Transverse colon (tissue), 4 donors: Measurements from ENCODE around the gene UTRN. TPM values are rescaled to one million over a fixed set of nuclear protein-coding genes. Genes with fewer than 3 reads are reported as not detected.
A peak's percentile ranks its signal among the peaks of the same experiment; 100 is the strongest.

Experiments used
- DNase-seq: peaks from one replicate; pipeline ENCODE4 v3.0.0-alpha.2; 2019
- H3K27ac ChIP-seq, 4 donors: fragments of 200-600 bp; sonication (generic); 2 replicates each; pipeline ENCODE4 v1.5.1; 2016 to 2018; ENCODE audit warnings: inconsistent platforms in 4 of 4
- H3K27me3 ChIP-seq: fragments of 200-600 bp; sonication (generic); 2 replicates; pipeline ENCODE4 v1.5.1; 2017; ENCODE audit warnings: inconsistent platforms
- H3K36me3 ChIP-seq, 4 donors: fragments of 200-600 bp; sonication (generic); 2 replicates each; pipeline ENCODE4 v1.5.1; 2017 to 2019; ENCODE audit warnings: inconsistent platforms in 4 of 4
- H3K4me1 ChIP-seq, 4 donors: fragments of 200-600 bp; sonication (generic); 2 replicates each; pipeline ENCODE4 v1.5.1; 2017 to 2020; ENCODE audit warnings: inconsistent platforms in 4 of 4
- H3K4me3 ChIP-seq, 4 donors: fragments of 200-600 bp; sonication (generic); 1 replicate in 1 of 4; 2 replicates in 3 of 4; pipeline versions ENCODE4 v1.5.1 to v1.6.1; 2017 to 2019; ENCODE audit warnings: inconsistent platforms in 4 of 4
- H3K9me3 ChIP-seq, 2 donors: fragments of 200-600 bp; sonication (generic); 2 replicates each; pipeline ENCODE4 v1.5.1; 2017 to 2019; ENCODE audit warnings: inconsistent platforms in 2 of 2
- EP300 ChIP-seq: sonication (generic); formaldehyde crosslinking; IDR thresholded peaks from one replicate; pipeline ENCODE4 v1.6.1; 2017; ENCODE audit warnings: antibody characterized with exemption, low read depth
- POLR2A ChIP-seq: fragments of 450-650 bp; IDR thresholded peaks from one replicate; pipeline ENCODE4 v1.6.1; 2016; ENCODE audit warnings: antibody characterized with exemption, mild to moderate bottlenecking, moderate library complexity
- POLR2AphosphoS5 ChIP-seq, 3 donors: sonication (generic); formaldehyde crosslinking; IDR thresholded peaks; one replicate each; pipeline ENCODE4 v1.6.1; 2016; ENCODE audit warnings: antibody characterized with exemption in 3 of 3
- WGBS, 2 donors: methylation state at CpG; one replicate each; pipeline ENCODE4 v1.1.5; 2018; ENCODE audit warnings: low coverage in 1 of 2; 5-methylcytosine and 5-hydroxymethylcytosine counted together
- in situ Hi-C, 4 donors: fragments of 200-750 bp; cut with MboI; loops; one replicate each; pipeline versions ENCODE4 v1.15.0 to v1.15.1; 2017; ENCODE audit warnings: low sequenced_read_pairs in 3 of 4, low pct_ligation_motif_present in 1 of 4, low pct_unique_long_range_greater_than_20kb in 1 of 4
- intact Hi-C: fragments of 100-400 bp; cut with DNase I; formaldehyde crosslinking; loops from one replicate; pipeline ENCODE4 v1.15.1; 2023; ENCODE audit warnings: low total_unique reads
- total RNA-seq, 4 donors: library from RNA; depleted of rRNA; stranded (reverse); fragments of >200 nt; gene quantifications; one replicate each; pipeline ENCODE4 v1.1.0, GENCODE V29; 2016
- TF ChIP-seq, protein P1 (sequence below), 5 experiments: fragments of 200-600 bp in 3 of 5; fragments of 450-650 bp in 2 of 5; sonication (generic) in 3 of 5; IDR thresholded peaks; 1 replicate in 2 of 5; 2 replicates in 3 of 5; pipeline ENCODE4 v1.5.1; 2016 to 2017; ENCODE audit warnings: antibody characterized with exemption in 5 of 5, inconsistent platforms in 3 of 5, mild to moderate bottlenecking in 2 of 5, moderate library complexity in 1 of 5

Gene UTRN
- total RNA-seq, 4 donors from 2014 or later = 42.3 to 134 (median 94.1) TPM

DNA sequence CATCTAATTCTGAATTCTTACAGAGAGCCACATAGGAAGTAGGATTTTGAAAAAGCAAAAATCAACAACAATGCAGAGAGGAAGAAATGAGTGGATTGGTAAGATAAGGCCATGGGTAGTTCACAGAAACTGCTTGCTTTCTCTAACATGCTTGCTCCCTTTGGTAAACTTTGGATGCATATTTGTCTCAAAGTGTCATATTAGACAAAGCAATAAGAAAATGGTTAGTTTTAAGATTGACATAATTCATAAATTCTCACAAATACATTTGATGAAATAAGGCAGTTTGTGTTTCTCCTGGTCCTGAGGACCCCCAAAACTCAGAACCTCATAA is 31.7 kb downstream of the UTRN start:
- H3K4me1 ChIP-seq = peaks cover 0 to 46% (median 19%) of the 10 kb centered on the region in 4 donors
- intact Hi-C loops (no loop called here), in situ Hi-C loops (no loop called here)
- TF ChIP-seq, protein P1, sequence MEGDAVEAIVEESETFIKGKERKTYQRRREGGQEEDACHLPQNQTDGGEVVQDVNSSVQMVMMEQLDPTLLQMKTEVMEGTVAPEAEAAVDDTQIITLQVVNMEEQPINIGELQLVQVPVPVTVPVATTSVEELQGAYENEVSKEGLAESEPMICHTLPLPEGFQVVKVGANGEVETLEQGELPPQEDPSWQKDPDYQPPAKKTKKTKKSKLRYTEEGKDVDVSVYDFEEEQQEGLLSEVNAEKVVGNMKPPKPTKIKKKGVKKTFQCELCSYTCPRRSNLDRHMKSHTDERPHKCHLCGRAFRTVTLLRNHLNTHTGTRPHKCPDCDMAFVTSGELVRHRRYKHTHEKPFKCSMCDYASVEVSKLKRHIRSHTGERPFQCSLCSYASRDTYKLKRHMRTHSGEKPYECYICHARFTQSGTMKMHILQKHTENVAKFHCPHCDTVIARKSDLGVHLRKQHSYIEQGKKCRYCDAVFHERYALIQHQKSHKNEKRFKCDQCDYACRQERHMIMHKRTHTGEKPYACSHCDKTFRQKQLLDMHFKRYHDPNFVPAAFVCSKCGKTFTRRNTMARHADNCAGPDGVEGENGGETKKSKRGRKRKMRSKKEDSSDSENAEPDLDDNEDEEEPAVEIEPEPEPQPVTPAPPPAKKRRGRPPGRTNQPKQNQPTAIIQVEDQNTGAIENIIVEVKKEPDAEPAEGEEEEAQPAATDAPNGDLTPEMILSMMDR (IDR thresholded peaks at IDR 0.05) = no peak
- TF ChIP-seq POLR2A = no peak
- no peak for TF ChIP-seq POLR2AphosphoS5 (IDR thresholded peaks at IDR 0.05)
- TF ChIP-seq EP300 = no peak
- peak overlapping the region in 1 of 4 donors; percentile 29 for H3K27ac ChIP-seq
- no peak overlapping the region for H3K4me3 ChIP-seq
- H3K27me3 ChIP-seq = no peaks in the 10 kb centered on the region
- no peaks in the 10 kb centered on the region for H3K36me3 ChIP-seq
- DNase-seq = no peak
- no peaks in the 10 kb centered on the region for H3K9me3 ChIP-seq

DNA sequence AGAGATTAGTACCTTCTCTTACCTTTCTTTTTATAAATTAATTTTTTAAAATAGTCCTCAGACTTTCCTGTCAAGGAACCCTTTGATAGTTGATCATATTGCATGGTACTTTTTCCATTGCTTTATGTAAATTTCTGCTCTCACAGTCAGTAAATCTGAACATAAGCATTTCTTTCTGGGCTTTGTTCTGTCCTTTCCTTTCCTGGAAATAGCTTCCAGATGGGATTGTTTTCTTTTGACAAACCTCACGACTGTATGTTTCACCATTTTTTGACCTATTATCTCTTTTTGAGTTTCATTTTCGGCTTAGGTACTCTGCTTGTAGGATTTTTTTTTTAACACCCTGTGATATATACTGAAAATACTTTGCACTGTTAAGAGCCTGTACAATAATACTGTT is 32.6 kb downstream of the UTRN start:
- Histone ChIP-seq H3K4me1 (peaks cover 0 to 49% (median 19%) of the 10 kb centered on the region in 4 donors), H3K4me3 (no peak overlapping the region), H3K36me3 (no peaks in the 10 kb centered on the region), H3K9me3 (no peaks in the 10 kb centered on the region), H3K27ac (peak overlapping the region in 1 of 4 donors; percentile 7), H3K27me3 (no peaks in the 10 kb centered on the region)
- in situ Hi-C loops = no loop called here
- 58 to 75% methylated on average over 2 of the region's 2 CpGs for WGBS, 2 donors
- intact Hi-C loops = no loop called here
- no peak for DNase-seq
- TF ChIP-seq EP300 = no peak
- TF ChIP-seq POLR2AphosphoS5 (IDR thresholded peaks at IDR 0.05) = no peak
- no peak for TF ChIP-seq POLR2A
- TF ChIP-seq, protein P1 (IDR thresholded peaks at IDR 0.05) = no peak

DNA sequence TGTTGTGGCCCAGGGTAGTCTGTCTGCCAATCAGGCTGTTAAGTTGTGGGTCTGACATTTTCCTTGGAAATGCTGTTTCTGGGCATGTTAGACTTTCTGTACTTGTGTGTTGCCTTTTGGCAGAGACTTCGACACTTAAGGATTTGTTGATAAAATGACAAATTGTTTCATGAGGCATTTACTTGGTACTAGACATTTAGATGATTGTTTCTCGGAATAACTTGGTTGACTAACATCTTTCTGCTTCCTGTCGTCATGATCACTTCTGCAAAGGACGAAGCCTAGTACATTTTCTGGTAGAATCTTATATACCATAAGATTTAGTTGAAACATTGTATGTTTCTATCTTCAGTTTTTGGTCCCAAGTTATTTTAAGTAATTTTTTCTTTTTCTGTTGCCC is 34.1 kb downstream of the UTRN start:
- no peak overlapping the region for H3K27ac ChIP-seq

DNA sequence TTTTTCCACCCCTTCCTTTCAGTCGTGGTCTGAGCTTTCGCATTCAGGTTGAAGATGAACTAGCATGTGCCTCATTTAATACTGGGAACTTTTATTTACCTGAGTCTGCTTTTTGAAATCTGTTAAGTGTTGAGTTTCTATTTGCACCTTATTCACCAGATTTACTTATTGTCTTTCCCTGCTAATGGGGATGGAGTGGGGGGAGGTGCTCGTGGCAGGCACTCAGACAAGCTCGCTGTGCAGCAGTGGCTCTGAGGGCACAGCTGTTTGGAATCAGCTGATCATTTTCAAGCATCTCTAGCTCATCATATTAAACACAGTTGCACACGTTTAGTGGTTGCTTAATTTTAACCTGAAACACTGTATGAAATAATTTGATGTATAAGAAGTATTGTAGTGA is 35.6 kb downstream of the UTRN start:
- TF ChIP-seq EP300 (no peak), POLR2AphosphoS5 (IDR thresholded peaks at IDR 0.05) (no peak), POLR2A (no peak)
- TF ChIP-seq, protein P1 (IDR thresholded peaks at IDR 0.05) = no peak
- DNase-seq = no peak
- Histone ChIP-seq H3K27ac (no peak overlapping the region), H3K27me3 (no peaks in the 10 kb centered on the region), H3K4me3 (no peak overlapping the region), H3K4me1 (peaks cover 0 to 21% (median 6%) of the 10 kb centered on the region in 4 donors), H3K9me3 (no peaks in the 10 kb centered on the region), H3K36me3 (no peaks in the 10 kb centered on the region)
- 51 to 70% methylated on average over 3 to 5 of the region's 5 CpGs for WGBS, 2 donors
- in situ Hi-C loops (no loop called here), intact Hi-C loops (no loop called here)

More for the DNA sequence above, 34.1 kb downstream of the UTRN start:
- in situ Hi-C loops (no loop called here), intact Hi-C loops (no loop called here)
- TF ChIP-seq POLR2AphosphoS5 (IDR thresholded peaks at IDR 0.05) (no peak), EP300 (no peak), POLR2A (no peak)
- TF ChIP-seq, protein P1 (IDR thresholded peaks at IDR 0.05) = no peak
- peaks cover 0 to 36% (median 18%) of the 10 kb centered on the region in 4 donors for H3K4me1 ChIP-seq
- H3K36me3 ChIP-seq = no peaks in the 10 kb centered on the region
- H3K4me3 ChIP-seq = no peak overlapping the region
- H3K27me3 ChIP-seq = no peaks in the 10 kb centered on the region
- no peak for DNase-seq
- H3K9me3 ChIP-seq = no peaks in the 10 kb centered on the region
- WGBS, 2 donors = 73 to 84% methylated on average over 4 of the region's 4 CpGs
